SHP77 treated with DMSO at 0.1 percent for 48 hours (cell line): Measurements from ENCODE around the gene CAMK2A.

Experiments
- DNase-seq: peaks from one replicate; lab custom pipeline; 2025; lab: John Stamatoyannopoulos, UW

CAMK2A gene

GRCh38 chr5:150299571-150300327 lies 10.2 kb upstream of the CAMK2A start:
- no peak for DNase-seq

- no peak for DNase-seq
These were observed 9.3 kb upstream of the CAMK2A start for GRCh38 chr5:150298701-150299451.

GRCh38 chr5:150297934-150298595 lies 8.5 kb upstream of the CAMK2A start:
- DNase-seq = no peak

GRCh38 chr5:150297236-150297890 lies 7.8 kb upstream of the CAMK2A start:
- DNase-seq = no peak

- DNase-seq = no peak
These were observed 6.9 kb upstream of the CAMK2A start for GRCh38 chr5:150296496-150296895.

- DNase-seq = no peak
These were observed 6.3 kb upstream of the CAMK2A start for GRCh38 chr5:150295741-150296486.

GRCh38 chr5:150295172-150295634 lies 5.6 kb upstream of the CAMK2A start:
- no peak for DNase-seq

GRCh38 chr5:150294551-150295071 lies 5.0 kb upstream of the CAMK2A start:
- DNase-seq = no peak

GRCh38 chr5:150293091-150293941 lies 3.7 kb upstream of the CAMK2A start:
- no peak for DNase-seq

- no peak for DNase-seq
These were observed 2.1 kb upstream of the CAMK2A start for GRCh38 chr5:150291388-150292385.

GRCh38 chr5:150288791-150289190 lies 782 bp downstream of the CAMK2A start:
- no peak for DNase-seq

GRCh38 chr5:150288361-150288760 lies 1.2 kb downstream of the CAMK2A start:
- no peak for DNase-seq

GRCh38 chr5:150286820-150287219 lies 2.8 kb downstream of the CAMK2A start:
- DNase-seq = no peak

GRCh38 chr5:150285114-150285513 lies 4.5 kb downstream of the CAMK2A start:
- DNase-seq = no peak

GRCh38 chr5:150284311-150284710 lies 5.3 kb downstream of the CAMK2A start:
- no peak for DNase-seq

GRCh38 chr5:150283904-150284303 lies 5.7 kb downstream of the CAMK2A start:
- DNase-seq = no peak

- no peak for DNase-seq
These were observed 7.6 kb downstream of the CAMK2A start for GRCh38 chr5:150281987-150282386.

GRCh38 chr5:150279330-150280020 lies 10.1 kb downstream of the CAMK2A start:
- DNase-seq = no peak
